ENCODE measurements around the gene KANSL3. TPM values are rescaled to one million over a fixed set of nuclear protein-coding genes. Genes with fewer than 3 reads are reported as not detected.

KANSL3 gene
- 36.3 TPM for total RNA-seq (ENCODE audit: unreplicated experiment)
- long read RNA-seq, full-length matches to known transcripts, result 3 of 5 reads
- long read RNA-seq, partial matches to known transcripts, result 1 of 5 reads
- long read RNA-seq, other reads (novel, unspliced or antisense), result 1 of 5 reads

DNA sequence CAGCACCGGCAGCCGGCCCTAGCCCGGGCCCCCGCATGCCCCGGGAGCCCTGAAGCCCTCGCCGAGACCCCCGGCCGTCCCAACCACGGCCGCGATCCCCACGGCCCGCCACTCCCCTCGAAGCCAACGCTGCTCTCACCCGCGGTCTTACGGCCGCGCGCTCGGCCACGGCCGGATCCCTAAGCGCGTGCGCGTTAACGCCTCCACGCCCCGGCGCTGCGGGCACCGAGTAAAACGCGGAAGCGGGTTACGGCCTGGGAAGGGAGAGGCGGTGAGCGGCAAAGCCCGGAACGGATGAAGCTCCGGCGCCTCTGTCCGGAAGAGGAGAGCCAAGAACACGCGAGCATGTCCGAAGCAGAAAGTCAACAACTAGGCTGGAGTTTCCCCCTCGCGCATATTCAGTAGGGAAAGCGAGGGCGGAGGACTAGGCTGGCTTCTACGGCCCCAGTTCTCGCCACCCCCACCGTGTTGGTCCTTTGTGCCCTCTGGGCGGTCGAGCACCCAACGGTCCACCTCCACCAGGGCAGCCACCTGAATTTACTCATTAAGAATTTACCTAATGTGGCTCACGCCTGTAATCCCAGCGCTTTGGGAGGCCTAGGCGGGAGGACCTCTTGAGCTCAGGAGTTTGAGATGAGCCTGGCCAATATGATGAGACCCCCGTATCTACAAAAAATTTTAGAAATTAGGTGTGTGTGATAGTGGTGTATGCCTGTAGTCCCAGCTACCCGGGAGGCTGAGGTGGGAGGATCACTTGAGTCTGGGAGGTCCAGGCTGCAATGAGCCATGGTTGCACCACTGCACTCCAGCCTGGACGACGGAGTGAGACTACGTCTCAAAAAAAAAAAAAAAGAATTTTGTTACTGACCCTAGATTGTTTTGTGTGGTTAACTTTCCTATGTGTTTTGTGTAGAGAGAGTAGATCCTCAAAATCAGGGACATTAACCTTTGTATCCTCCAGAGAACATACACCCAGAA, at the start of gene KANSL3:
Gene KANSL3 (minus strand): TSS at position 169 of the 978 bp plus-strand sequence. CDS start 1,177 bp downstream, outside the sequence.
- Mint-ChIP-seq H3K4me1 (ENCODE audit: unreplicated experiment) (peaks cover 13% of the 10 kb centered on the region), H3K36me3 (ENCODE audit: low read depth, unreplicated experiment) (peaks cover 4% of the 10 kb centered on the region), H3K27ac (ENCODE audit: unreplicated experiment) (peak within 1 kb of the TSS; percentile 70), H3K4me3 (ENCODE audit: unreplicated experiment) (peak within 1 kb of the TSS; percentile 95), H3K27me3 (ENCODE audit: unreplicated experiment) (peaks cover 2% of the 10 kb centered on the region), H3K9me3 (ENCODE audit: unreplicated experiment) (no peaks in the 10 kb centered on the region)
- TF ChIP-seq, protein P1, sequence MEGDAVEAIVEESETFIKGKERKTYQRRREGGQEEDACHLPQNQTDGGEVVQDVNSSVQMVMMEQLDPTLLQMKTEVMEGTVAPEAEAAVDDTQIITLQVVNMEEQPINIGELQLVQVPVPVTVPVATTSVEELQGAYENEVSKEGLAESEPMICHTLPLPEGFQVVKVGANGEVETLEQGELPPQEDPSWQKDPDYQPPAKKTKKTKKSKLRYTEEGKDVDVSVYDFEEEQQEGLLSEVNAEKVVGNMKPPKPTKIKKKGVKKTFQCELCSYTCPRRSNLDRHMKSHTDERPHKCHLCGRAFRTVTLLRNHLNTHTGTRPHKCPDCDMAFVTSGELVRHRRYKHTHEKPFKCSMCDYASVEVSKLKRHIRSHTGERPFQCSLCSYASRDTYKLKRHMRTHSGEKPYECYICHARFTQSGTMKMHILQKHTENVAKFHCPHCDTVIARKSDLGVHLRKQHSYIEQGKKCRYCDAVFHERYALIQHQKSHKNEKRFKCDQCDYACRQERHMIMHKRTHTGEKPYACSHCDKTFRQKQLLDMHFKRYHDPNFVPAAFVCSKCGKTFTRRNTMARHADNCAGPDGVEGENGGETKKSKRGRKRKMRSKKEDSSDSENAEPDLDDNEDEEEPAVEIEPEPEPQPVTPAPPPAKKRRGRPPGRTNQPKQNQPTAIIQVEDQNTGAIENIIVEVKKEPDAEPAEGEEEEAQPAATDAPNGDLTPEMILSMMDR (IDR thresholded peaks at IDR 0.05; ENCODE audit: unreplicated experiment), result no peak
- peak; percentile 91 for DNase-seq (ENCODE audit: low spot score)

DNA sequence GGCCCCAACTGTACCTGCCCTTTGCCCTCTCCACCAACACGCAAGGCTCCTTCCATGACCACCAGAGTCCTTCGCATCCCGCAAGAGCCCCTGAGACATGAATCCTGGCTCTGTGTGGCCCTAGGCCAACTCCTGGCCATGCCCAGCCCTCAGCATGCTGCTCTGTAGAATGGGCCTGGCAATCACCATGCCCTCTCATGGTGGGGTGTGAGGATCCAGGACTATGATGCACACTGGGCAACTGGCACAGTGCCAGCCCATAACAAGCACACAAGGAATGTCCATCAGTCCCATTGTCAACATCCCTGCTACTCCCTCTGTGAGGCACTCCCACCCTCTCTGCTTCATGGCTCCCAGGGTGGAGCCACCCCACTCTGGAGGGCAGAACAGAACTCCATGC, 49.2 kb upstream of the KANSL3 start:
- Mint-ChIP-seq H3K27ac (ENCODE audit: unreplicated experiment) (no peak overlapping the region), H3K27me3 (ENCODE audit: unreplicated experiment) (peaks cover 2% of the 10 kb centered on the region)
- TF ChIP-seq, protein P1 (IDR thresholded peaks at IDR 0.05; ENCODE audit: unreplicated experiment), result no peak

DNA sequence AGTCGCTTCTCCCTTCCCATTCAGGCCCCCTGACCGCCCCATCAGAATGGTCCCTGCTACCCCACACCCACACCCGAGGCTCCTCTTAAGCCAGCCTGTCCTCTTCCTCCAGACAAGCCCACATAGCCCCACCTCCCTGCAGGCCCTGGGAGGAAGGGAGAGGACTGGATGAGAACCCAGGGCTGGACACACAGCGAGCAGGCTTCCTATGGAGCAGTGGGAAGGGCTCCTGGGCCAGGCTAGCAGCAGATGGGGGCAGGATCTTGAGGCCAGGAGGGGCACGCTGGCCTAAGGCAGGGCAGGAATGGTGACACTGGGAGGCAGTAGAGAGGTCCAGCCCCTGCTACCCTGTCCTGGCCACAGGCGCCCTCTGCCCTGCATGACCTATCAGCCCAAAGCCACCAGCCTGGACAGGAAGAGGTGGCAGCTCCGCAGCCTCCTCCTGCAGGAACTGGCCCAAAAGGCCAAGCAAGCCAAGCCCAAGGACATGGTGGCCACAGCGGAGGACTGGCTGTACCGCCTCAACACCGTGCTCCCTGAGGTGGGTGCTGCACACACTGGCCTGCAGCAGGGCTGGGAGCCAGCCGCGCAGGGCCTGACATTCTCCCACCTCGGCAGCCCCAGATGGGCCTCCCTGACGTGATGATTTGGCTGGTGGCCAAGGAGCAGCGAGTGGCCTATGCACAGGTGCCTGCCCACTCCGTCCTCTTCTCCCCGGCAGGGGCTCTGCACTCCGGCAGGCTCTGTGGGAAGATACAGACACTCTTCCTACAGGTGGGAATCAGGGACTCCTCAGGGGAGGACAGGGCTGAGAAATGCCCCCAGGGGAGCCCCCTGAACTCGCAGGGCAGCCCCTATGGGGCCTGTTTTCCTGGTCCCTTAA, 47.7 kb upstream of the KANSL3 start:
- DNase-seq (ENCODE audit: low spot score), result no peak
- H3K4me1 Mint-ChIP-seq (ENCODE audit: unreplicated experiment), result no peaks in the 10 kb centered on the region
- no peak overlapping the region for H3K4me3 Mint-ChIP-seq (ENCODE audit: unreplicated experiment)
- TF ChIP-seq, protein P1 (IDR thresholded peaks at IDR 0.05; ENCODE audit: unreplicated experiment), result no peak
- H3K27ac Mint-ChIP-seq (ENCODE audit: unreplicated experiment), result no peak overlapping the region
- no peaks in the 10 kb centered on the region for H3K36me3 Mint-ChIP-seq (ENCODE audit: low read depth, unreplicated experiment)
- peaks cover 2% of the 10 kb centered on the region for H3K27me3 Mint-ChIP-seq (ENCODE audit: unreplicated experiment)
- no peaks in the 10 kb centered on the region for H3K9me3 Mint-ChIP-seq (ENCODE audit: unreplicated experiment)

More for the DNA sequence above, 49.2 kb upstream of the KANSL3 start:
- no peak for DNase-seq (ENCODE audit: low spot score)
- H3K36me3 Mint-ChIP-seq (ENCODE audit: low read depth, unreplicated experiment), result no peaks in the 10 kb centered on the region
- no peaks in the 10 kb centered on the region for H3K4me1 Mint-ChIP-seq (ENCODE audit: unreplicated experiment)
- no peak overlapping the region for H3K4me3 Mint-ChIP-seq (ENCODE audit: unreplicated experiment)
- H3K9me3 Mint-ChIP-seq (ENCODE audit: unreplicated experiment), result no peaks in the 10 kb centered on the region

DNA sequence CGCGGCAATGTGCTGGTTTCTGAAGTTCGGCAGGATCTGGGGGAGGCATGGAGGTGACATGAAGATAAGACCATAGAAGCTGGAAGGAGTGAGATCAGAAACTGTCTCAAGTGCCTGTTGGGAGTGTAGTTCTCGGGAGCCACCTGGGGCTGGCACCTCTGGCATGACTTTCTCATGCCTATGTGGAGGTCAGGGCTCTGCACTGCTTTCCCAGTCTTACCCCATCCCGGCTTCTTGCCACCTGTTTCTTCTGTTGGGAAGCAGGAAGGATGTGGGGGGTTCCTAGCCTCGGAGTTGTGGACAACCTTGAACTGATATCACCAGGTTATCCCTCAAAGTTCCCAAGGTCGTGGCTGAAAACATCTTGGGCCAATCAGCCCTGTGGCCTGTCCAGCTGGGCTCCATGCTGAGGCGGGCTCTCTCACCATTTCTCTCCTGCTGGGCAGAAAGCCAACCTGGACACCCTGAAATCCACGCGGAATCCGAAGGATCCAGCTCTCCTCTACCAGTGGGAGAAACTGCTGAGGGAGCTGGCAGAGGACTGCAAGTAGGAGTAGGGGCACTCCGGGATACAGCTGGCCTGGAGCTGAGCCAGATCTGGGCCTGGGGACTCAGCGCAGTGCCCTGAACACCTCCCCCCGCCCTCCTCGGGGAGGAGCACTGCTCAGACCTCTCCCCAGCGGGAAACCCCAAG, 46.9 kb upstream of the KANSL3 start:
- peaks cover 2% of the 10 kb centered on the region for H3K27me3 Mint-ChIP-seq (ENCODE audit: unreplicated experiment)
- DNase-seq (ENCODE audit: low spot score), result no peak
- H3K27ac Mint-ChIP-seq (ENCODE audit: unreplicated experiment), result no peak overlapping the region
- no peak overlapping the region for H3K4me3 Mint-ChIP-seq (ENCODE audit: unreplicated experiment)
- H3K9me3 Mint-ChIP-seq (ENCODE audit: unreplicated experiment), result no peaks in the 10 kb centered on the region
- no peaks in the 10 kb centered on the region for H3K4me1 Mint-ChIP-seq (ENCODE audit: unreplicated experiment)
- no peaks in the 10 kb centered on the region for H3K36me3 Mint-ChIP-seq (ENCODE audit: low read depth, unreplicated experiment)
- TF ChIP-seq, protein P1 (IDR thresholded peaks at IDR 0.05; ENCODE audit: unreplicated experiment), result no peak
